ENCODE results near the gene KLHL2.

The KLHL2 gene

GRCh38 chr4:165355900-165356300 is 148.5 kb downstream of the KLHL2 start:
- peak in 5 of 10 donors; percentile 30 to 91 (median 41) for DNase-seq
- intact Hi-C loops (cut with DNase I): loop anchor here (2.0 kb wide), 1 partner anchor 107 kb away; no protein-coding TSS in a partner anchor

GRCh38 chr4:165359506-165359905 is 152.1 kb downstream of the KLHL2 start:
- intact Hi-C loops (cut with DNase I): no loop called here

GRCh38 chr4:165360041-165360695 is 152.8 kb downstream of the KLHL2 start:
- intact Hi-C loops (cut with DNase I): no loop called here
- no peak for DNase-seq

More at GRCh38 chr4:165359506-165359905, 152.1 kb downstream of the KLHL2 start:
- no peak for DNase-seq

- DNase-seq: no peak
- intact Hi-C loops (cut with DNase I): no loop called here
These were observed 153.8 kb downstream of the KLHL2 start for GRCh38 chr4:165360985-165361670.

GRCh38 chr4:165361810-165362209 is 154.4 kb downstream of the KLHL2 start:
- intact Hi-C loops (cut with DNase I): no loop called here
- no peak for DNase-seq

GRCh38 chr4:165364452-165365080 is 157.2 kb downstream of the KLHL2 start:
- intact Hi-C loops (cut with DNase I): no loop called here
- DNase-seq: no peak

DNA sequence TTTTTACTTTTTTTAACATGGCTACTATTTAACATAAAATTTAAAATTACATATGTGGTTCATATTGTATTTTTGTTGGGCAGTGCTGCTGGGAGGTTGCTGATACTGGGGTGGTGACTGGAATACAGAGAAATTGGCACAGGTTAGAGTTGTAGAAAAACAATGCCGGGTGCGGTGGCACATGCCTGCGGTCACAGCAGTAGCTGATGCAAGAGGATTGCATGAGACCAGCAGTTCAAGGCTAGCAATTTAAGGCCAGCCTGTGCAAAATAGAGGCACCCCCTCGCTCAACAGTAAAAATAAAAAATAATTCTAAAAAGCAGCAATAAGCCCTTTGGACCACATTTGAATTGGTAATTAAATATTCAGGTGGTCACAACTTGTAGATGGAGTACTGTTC is 159.7 kb downstream of the KLHL2 start:
- intact Hi-C loops (cut with DNase I): no loop called here
- DNase-seq: no peak

- DNase-seq: no peak
- intact Hi-C loops (cut with DNase I): no loop called here
These were observed 160.8 kb downstream of the KLHL2 start for GRCh38 chr4:165368114-165368513.

DNA sequence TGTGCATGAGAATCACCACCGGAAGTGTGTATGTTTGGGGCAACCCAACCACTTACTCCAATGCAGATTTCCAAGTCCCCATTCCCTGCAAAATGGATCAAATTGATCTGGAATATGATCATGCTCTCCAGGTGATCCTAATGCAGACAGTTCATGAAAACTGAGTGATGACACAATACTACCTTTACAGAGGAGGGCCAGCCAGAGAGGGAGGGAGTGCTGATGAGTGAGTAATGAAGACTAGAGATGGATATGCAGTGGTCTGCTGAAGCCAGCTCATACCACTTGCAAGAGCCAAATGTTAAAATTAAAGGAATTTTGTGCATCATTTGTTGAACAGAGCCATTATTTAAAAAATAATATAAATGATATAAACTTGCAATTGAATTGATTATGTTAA is 161.2 kb downstream of the KLHL2 start:
- intact Hi-C loops (cut with DNase I): no loop called here
- no peak for DNase-seq

DNA sequence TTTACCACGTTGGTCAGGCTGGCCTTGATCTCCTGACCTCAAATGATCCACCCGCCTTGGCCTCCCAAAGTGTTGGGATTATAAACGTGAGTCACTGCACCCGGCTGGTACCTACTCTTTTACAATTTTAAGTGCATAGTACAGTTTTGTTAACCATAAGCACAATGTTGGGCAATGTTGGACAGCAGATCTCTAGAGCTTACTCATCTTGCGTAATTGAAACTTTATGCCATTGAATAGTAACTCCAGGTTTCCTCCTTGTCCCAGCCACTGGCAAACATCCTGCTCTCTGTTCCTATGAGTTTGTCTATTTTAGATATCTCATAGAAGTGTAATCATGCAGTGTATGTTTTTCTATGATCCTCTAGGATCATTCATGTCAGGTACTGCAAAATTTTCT is 162.2 kb downstream of the KLHL2 start:
- intact Hi-C loops (cut with DNase I): no loop called here
- DNase-seq: no peak

DNA sequence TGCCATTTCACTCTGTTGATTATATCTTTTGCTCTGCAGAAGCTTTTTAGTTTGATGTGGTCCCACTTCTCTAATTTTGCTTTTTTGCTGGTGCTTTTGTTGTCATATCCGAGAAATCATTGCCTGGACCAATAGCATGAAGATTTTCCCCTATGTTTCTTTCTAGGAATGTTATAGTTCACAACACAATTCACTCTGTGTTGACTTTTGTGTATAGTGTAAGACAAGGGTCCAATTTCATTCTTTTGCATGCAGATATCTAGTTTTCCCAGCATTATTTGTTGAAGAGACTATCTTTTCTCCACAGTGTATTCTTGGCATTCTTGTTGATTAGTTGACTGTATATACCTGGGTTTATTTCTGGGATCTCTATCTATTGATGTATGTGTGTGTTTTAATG is 163.2 kb downstream of the KLHL2 start:
- DNase-seq: no peak
- intact Hi-C loops (cut with DNase I): no loop called here
